HEK293 (cell line): ENCODE measurements around the gene MOB2.

ENCODE experiments used
- CTCF ChIA-PET: fragments of 350-600 bp; formaldehyde crosslinking; extraction: SDS; loops from one replicate; lab custom pipeline; 2021; ENCODE audit warnings: antibody characterized with exemption; lab: Yijun Ruan, JAX
- POLR2A ChIA-PET: fragments of 300-600 bp; formaldehyde crosslinking; extraction: SDS; loops from one replicate; lab custom pipeline; 2020; ENCODE audit warnings: antibody characterized with exemption, inconsistent platforms; lab: Yijun Ruan, JAX
- H3K27ac ChIP-seq: fragments of 200-500 bp; sonication (Bioruptor generic); 2 replicates; pipeline ENCODE4 v1.5.1; 2014; ENCODE audit warnings: low read depth, low read length, control low read depth, inconsistent platforms; ENCODE audit errors: extremely low read depth
- H3K36me3 ChIP-seq, 2 experiments: fragments of 200-500 bp in 1 of 2; sonication (Bioruptor generic) in 1 of 2; 1 replicate in 1 of 2; 2 replicates in 1 of 2; pipeline ENCODE4 v1.5.1; 2014 to 2017; ENCODE audit warnings: inconsistent platforms in 2 of 2, low read length in 2 of 2; ENCODE audit not compliant: control insufficient read depth in 2 of 2, insufficient read depth in 1 of 2
- H3K4me1 ChIP-seq: fragments of 200-500 bp; sonication (Bioruptor generic); 2 replicates; pipeline ENCODE4 v1.5.1; 2014; ENCODE audit warnings: mild to moderate bottlenecking, low read length, inconsistent platforms; ENCODE audit not compliant: control insufficient read depth, insufficient read depth
- H3K4me3 ChIP-seq: 2 replicates; pipeline ENCODE4 v1.5.1; 2011; ENCODE audit warnings: low read depth, mild to moderate bottlenecking, control low read depth, low read length, moderate library complexity
- H3K9me3 ChIP-seq: fragments of 200-500 bp; sonication (Bioruptor generic); 2 replicates; pipeline ENCODE4 v1.5.1; 2014; ENCODE audit warnings: low read depth, low read length, inconsistent platforms; ENCODE audit not compliant: control insufficient read depth, insufficient read depth
- GFI1B ChIP-seq: fragments of 450-650 bp; formaldehyde crosslinking; IDR thresholded peaks from 2 replicates; pipeline ENCODE4 v1.5.1; 2016; ENCODE audit warnings: missing biosample characterization, missing genetic modification characterization
- GLI4 ChIP-seq: fragments of 450-650 bp; formaldehyde crosslinking; IDR thresholded peaks from 2 replicates; pipeline ENCODE4 v1.5.1; 2016; ENCODE audit warnings: missing biosample characterization, missing genetic modification characterization
- GLIS1 ChIP-seq: fragments of 450-650 bp; formaldehyde crosslinking; IDR thresholded peaks from 2 replicates; pipeline ENCODE4 v1.5.1; 2016; ENCODE audit warnings: missing biosample characterization, missing genetic modification characterization
- INSM2 ChIP-seq: fragments of 450-650 bp; formaldehyde crosslinking; IDR thresholded peaks from 2 replicates; pipeline ENCODE4 v1.5.1; 2016; ENCODE audit warnings: missing biosample characterization, missing genetic modification characterization
- KLF7 ChIP-seq: fragments of 450-650 bp; formaldehyde crosslinking; IDR thresholded peaks from 2 replicates; pipeline ENCODE4 v1.5.1; 2016; ENCODE audit warnings: missing biosample characterization, missing genetic modification characterization, borderline replicate concordance
- PRDM1 ChIP-seq: fragments of 450-650 bp; formaldehyde crosslinking; IDR thresholded peaks from 2 replicates; pipeline ENCODE4; 2016; ENCODE audit warnings: missing biosample characterization, missing genetic modification characterization
- RBAK ChIP-seq: fragments of 450-650 bp; formaldehyde crosslinking; IDR thresholded peaks from 2 replicates; pipeline ENCODE4 v1.5.1; 2016; ENCODE audit warnings: missing biosample characterization, missing genetic modification characterization
- ZBTB26 ChIP-seq: fragments of 450-650 bp; formaldehyde crosslinking; optimal IDR thresholded peaks from 2 replicates; pipeline ENCODE3; 2016; ENCODE audit warnings: missing biosample characterization, mild to moderate bottlenecking, missing genetic modification characterization
- ZBTB48 ChIP-seq: fragments of 450-650 bp; formaldehyde crosslinking; IDR thresholded peaks from 2 replicates; pipeline ENCODE4 v1.5.1; 2016; ENCODE audit warnings: missing biosample characterization, missing genetic modification characterization
- ZBTB8A ChIP-seq: fragments of 450-650 bp; formaldehyde crosslinking; IDR thresholded peaks from 2 replicates; pipeline ENCODE4 v1.5.1; 2016; ENCODE audit warnings: missing biosample characterization, missing genetic modification characterization
- ZFHX2 ChIP-seq: fragments of 450-650 bp; formaldehyde crosslinking; conservative IDR thresholded peaks from 2 replicates; pipeline ENCODE4 v1.5.1; 2016; ENCODE audit warnings: missing biosample characterization, missing genetic modification characterization
- ZNF155 ChIP-seq: fragments of 450-650 bp; formaldehyde crosslinking; IDR thresholded peaks from 2 replicates; pipeline ENCODE4 v1.5.1; 2016; ENCODE audit warnings: missing biosample characterization, missing genetic modification characterization
- ZNF174 ChIP-seq: fragments of 450-650 bp; formaldehyde crosslinking; IDR thresholded peaks from 2 replicates; pipeline ENCODE4 v1.5.0; 2017; ENCODE audit warnings: missing biosample characterization, mild to moderate bottlenecking, missing genetic modification characterization
- ZNF202 ChIP-seq: fragments of 450-650 bp; formaldehyde crosslinking; IDR thresholded peaks from 2 replicates; pipeline ENCODE4 v1.5.1; 2016; ENCODE audit warnings: missing biosample characterization, missing genetic modification characterization, borderline replicate concordance
- ZNF221 ChIP-seq: fragments of 450-650 bp; formaldehyde crosslinking; IDR thresholded peaks from 2 replicates; pipeline ENCODE4 v1.5.1; 2017; ENCODE audit warnings: missing biosample characterization, missing genetic modification characterization, borderline replicate concordance
- ZNF37A ChIP-seq: fragments of 450-650 bp; IDR thresholded peaks from 2 replicates; pipeline ENCODE4 v1.5.1; 2018; ENCODE audit warnings: missing biosample characterization, missing genetic modification characterization
- ZNF423 ChIP-seq: fragments of 450-650 bp; formaldehyde crosslinking; IDR thresholded peaks from 2 replicates; pipeline ENCODE4 v1.5.1; 2016; ENCODE audit warnings: missing biosample characterization, missing genetic modification characterization
- ZNF791 ChIP-seq: fragments of 450-650 bp; formaldehyde crosslinking; IDR thresholded peaks from 2 replicates; pipeline ENCODE4 v1.5.1; 2016; ENCODE audit warnings: missing biosample characterization, missing genetic modification characterization
- TF ChIP-seq, protein P1 (sequence below): fragments of 450-650 bp; formaldehyde crosslinking; conservative IDR thresholded peaks from 2 replicates; pipeline ENCODE4 v1.5.1; 2016; ENCODE audit warnings: low read depth, missing biosample characterization, missing genetic modification characterization
- TF ChIP-seq, protein P2 (sequence below): fragments of 450-650 bp; formaldehyde crosslinking; IDR thresholded peaks from 2 replicates; pipeline ENCODE4 v1.5.1; 2016; ENCODE audit warnings: missing biosample characterization, missing genetic modification characterization, low read depth

Gene MOB2

DNA sequence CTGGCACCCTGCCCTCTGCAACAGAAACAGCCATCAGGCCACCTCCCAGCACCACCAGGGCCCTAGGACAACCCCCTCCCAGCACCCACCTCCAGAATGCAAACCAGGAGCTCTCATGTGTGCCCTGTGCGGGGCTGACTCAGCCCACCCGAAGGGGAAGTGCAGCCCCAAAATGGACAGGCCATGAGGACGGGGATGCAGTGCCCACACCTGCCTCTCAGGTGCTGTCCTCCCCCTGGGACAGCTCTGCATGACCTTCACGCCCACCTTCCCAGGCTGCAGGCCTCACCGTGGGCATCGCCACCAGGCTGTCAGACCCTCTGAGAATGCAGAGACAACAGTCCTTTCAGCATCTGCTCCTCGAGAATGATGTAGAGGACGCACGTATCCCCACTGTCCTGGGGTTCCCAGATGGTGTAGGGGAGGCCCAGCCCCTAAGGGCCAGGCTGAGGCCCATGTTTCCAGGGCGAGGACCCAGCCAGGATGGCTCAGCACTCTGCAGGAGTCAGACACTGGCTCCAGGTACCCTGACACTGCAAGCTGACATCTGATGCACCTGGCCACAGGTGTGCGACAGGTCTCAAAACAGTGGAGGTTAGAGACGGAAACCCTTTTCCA lies 13.5 kb downstream of the MOB2 start (continued):
- TF ChIP-seq, protein P1, sequence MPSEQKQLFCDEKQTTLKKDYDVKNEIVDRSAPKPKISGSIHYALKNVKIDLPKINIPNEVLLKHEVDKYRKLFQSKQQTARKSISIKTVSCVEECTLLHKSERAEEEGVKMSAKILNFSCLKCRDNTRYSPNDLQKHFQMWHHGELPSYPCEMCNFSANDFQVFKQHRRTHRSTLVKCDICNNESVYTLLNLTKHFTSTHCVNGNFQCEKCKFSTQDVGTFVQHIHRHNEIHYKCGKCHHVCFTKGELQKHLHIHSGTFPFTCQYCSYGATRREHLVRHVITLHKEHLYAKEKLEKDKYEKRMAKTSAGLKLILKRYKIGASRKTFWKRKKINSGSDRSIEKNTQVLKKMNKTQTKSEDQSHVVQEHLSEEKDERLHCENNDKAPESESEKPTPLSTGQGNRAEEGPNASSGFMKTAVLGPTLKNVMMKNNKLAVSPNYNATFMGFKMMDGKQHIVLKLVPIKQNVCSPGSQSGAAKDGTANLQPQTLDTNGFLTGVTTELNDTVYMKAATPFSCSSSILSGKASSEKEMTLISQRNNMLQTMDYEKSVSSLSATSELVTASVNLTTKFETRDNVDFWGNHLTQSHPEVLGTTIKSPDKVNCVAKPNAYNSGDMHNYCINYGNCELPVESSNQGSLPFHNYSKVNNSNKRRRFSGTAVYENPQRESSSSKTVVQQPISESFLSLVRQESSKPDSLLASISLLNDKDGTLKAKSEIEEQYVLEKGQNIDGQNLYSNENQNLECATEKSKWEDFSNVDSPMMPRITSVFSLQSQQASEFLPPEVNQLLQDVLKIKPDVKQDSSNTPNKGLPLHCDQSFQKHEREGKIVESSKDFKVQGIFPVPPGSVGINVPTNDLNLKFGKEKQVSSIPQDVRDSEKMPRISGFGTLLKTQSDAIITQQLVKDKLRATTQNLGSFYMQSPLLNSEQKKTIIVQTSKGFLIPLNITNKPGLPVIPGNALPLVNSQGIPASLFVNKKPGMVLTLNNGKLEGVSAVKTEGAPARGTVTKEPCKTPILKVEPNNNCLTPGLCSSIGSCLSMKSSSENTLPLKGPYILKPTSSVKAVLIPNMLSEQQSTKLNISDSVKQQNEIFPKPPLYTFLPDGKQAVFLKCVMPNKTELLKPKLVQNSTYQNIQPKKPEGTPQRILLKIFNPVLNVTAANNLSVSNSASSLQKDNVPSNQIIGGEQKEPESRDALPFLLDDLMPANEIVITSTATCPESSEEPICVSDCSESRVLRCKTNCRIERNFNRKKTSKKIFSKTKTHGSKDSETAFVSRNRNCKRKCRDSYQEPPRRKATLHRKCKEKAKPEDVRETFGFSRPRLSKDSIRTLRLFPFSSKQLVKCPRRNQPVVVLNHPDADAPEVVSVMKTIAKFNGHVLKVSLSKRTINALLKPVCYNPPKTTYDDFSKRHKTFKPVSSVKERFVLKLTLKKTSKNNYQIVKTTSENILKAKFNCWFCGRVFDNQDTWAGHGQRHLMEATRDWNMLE (tag by site-specific recombination) = no peak
- TF ChIP-seq PRDM1 (tag by site-specific recombination) (no peak), ZBTB26 (tag by site-specific recombination) (no peak), ZBTB8A (tag by site-specific recombination) (no peak)

GRCh38 chr11:1472180-1473005 lies 14.2 kb downstream of the MOB2 start:
- Histone ChIP-seq H3K9me3 (no peaks in the 10 kb centered on the region), H3K4me1 (no peaks in the 10 kb centered on the region), H3K4me3 (no peak overlapping the region), H3K36me3 (peaks cover 0 to 38% of the 10 kb centered on the region in 2 experiments; a peak in 1 of 3 replicates), H3K27ac (no peak overlapping the region)
- no peak for TF ChIP-seq ZNF791 (tag by site-specific recombination)
- TF ChIP-seq ZNF37A (tag by site-specific recombination) = no peak
- TF ChIP-seq INSM2 (tag by site-specific recombination) = no peak
- 0 out of 2 replicates have a peak, but pooled peaks have one; percentile 26 for TF ChIP-seq ZFHX2 (tag by site-specific recombination)
- no peak for TF ChIP-seq GLI4 (tag by site-specific recombination)
- CTCF ChIA-PET = interaction anchor here (0.7 kb wide), 1 partner anchor 53 kb away, joined by 4 read pairs; no protein-coding TSS in a partner anchor
- POLR2A ChIA-PET = no interaction called here

GRCh38 chr11:1471736-1472135 lies 14.8 kb downstream of the MOB2 start:
- no peak overlapping the region for H3K27ac ChIP-seq
- H3K9me3 ChIP-seq = no peaks in the 10 kb centered on the region
- no peak overlapping the region for H3K4me3 ChIP-seq
- H3K4me1 ChIP-seq = no peaks in the 10 kb centered on the region
- POLR2A ChIA-PET = no interaction called here
- peaks cover 0 to 33% of the 10 kb centered on the region in 2 experiments; a peak in 1 of 3 replicates for H3K36me3 ChIP-seq
- CTCF ChIA-PET = interaction anchor here (0.7 kb wide), 1 partner anchor 54 kb away, joined by 4 read pairs; no protein-coding TSS in a partner anchor
- TF ChIP-seq, protein P2, sequence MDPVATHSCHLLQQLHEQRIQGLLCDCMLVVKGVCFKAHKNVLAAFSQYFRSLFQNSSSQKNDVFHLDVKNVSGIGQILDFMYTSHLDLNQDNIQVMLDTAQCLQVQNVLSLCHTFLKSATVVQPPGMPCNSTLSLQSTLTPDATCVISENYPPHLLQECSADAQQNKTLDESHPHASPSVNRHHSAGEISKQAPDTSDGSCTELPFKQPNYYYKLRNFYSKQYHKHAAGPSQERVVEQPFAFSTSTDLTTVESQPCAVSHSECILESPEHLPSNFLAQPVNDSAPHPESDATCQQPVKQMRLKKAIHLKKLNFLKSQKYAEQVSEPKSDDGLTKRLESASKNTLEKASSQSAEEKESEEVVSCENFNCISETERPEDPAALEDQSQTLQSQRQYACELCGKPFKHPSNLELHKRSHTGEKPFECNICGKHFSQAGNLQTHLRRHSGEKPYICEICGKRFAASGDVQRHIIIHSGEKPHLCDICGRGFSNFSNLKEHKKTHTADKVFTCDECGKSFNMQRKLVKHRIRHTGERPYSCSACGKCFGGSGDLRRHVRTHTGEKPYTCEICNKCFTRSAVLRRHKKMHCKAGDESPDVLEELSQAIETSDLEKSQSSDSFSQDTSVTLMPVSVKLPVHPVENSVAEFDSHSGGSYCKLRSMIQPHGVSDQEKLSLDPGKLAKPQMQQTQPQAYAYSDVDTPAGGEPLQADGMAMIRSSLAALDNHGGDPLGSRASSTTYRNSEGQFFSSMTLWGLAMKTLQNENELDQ (tag by site-specific recombination) = no peak
- TF ChIP-seq KLF7 (no peak), GFI1B (tag by site-specific recombination) (no peak), ZNF423 (no peak), ZNF155 (tag by site-specific recombination) (no peak), ZNF174 (tag by site-specific recombination) (no peak), GLIS1 (tag by site-specific recombination) (no peak), ZNF221 (tag by site-specific recombination) (no peak), ZBTB48 (tag by site-specific recombination) (no peak), RBAK (no peak), ZNF202 (tag by site-specific recombination) (no peak)
